H1 (cell line): ENCODE data around the gene PPRC1. TPM values are rescaled to one million over a fixed set of nuclear protein-coding genes. Genes with fewer than 3 reads are reported as not detected.

Source experiments
- CTCF ChIA-PET: fragments of 300-600 bp; sonication (Branson Sonifier 250); formaldehyde crosslinking; loops from one replicate; lab custom pipeline; 2021; ENCODE audit not compliant: partially characterized antibody; lab: Charles Lee
- POLR2A ChIA-PET: fragments of 300-600 bp; sonication (Branson Sonifier 250); formaldehyde crosslinking; loops from one replicate; lab custom pipeline; 2021; ENCODE audit warnings: inconsistent platforms; ENCODE audit not compliant: partially characterized antibody; lab: Charles Lee
- DNase-seq, 2 experiments: peaks; one replicate each; pipeline versions ENCODE4 v3.0.0 to v3.0.0-alpha.2; 2010 to 2022; ENCODE audit warnings: low spot score in 2 of 2, low read depth in 1 of 2, mixed read lengths in 1 of 2
- FAIRE-seq: peaks from 2 replicates; lab custom pipeline; 2011; peaks lifted over from hg19 to GRCh38; lab: Jason Lieb, UNC
- H2AFZ ChIP-seq: 2 replicates; pipeline ENCODE4 v1.8.1; 2012; ENCODE audit warnings: low read length, inconsistent platforms
- H2AK5ac ChIP-seq: 2 replicates; pipeline ENCODE4 v1.6.1; 2013; ENCODE audit warnings: low read depth, low read length
- H2BK120ac ChIP-seq: replicated peaks from 2 replicates; pipeline ENCODE3; 2013; ENCODE audit warnings: low read depth, low read length, inconsistent platforms
- H2BK12ac ChIP-seq: 2 replicates; pipeline ENCODE4 v1.6.1; 2013; ENCODE audit warnings: low read depth, low read length
- H2BK15ac ChIP-seq: 2 replicates; pipeline ENCODE4 v1.6.1; 2013; ENCODE audit warnings: low read length
- H2BK20ac ChIP-seq: 2 replicates; pipeline ENCODE4 v1.6.1; 2013; ENCODE audit warnings: low read length
- H2BK5ac ChIP-seq: 2 replicates; pipeline ENCODE4 v1.6.1; 2013; ENCODE audit warnings: low read depth, low read length
- H3K14ac ChIP-seq: 2 replicates; pipeline ENCODE4 v1.6.1; 2013; ENCODE audit warnings: inconsistent platforms; ENCODE audit not compliant: insufficient read length
- H3K18ac ChIP-seq: 2 replicates; pipeline ENCODE4 v1.6.1; 2013; ENCODE audit warnings: low read length; ENCODE audit errors: extremely low read depth
- H3K23ac ChIP-seq: 2 replicates; pipeline ENCODE4 v1.6.1; 2013; ENCODE audit warnings: inconsistent platforms; ENCODE audit not compliant: insufficient read length
- H3K23me2 ChIP-seq: 2 replicates; pipeline ENCODE4 v1.6.1; 2013; ENCODE audit warnings: low read depth, low read length
- H3K27ac ChIP-seq: 2 replicates; pipeline ENCODE4 v1.6.1; 2011; ENCODE audit warnings: low read depth, low read length, inconsistent platforms
- H3K27me3 ChIP-seq, 4 experiments: replicated peaks in 1 of 4; 1 replicate in 1 of 4; 2 replicates in 3 of 4; pipeline versions ENCODE4 v1.6.1 to v1.8.1; 2011 to 2013; ENCODE audit warnings: low read length in 3 of 4, mild to moderate bottlenecking in 3 of 4, inconsistent platforms in 2 of 4, mixed read lengths in 2 of 4, moderate library complexity in 1 of 4; ENCODE audit not compliant: control insufficient read depth in 3 of 4, insufficient read depth in 3 of 4; ENCODE audit errors: extremely low read depth in 1 of 4
- H3K36me3 ChIP-seq, 4 experiments: 2 replicates each; pipeline versions ENCODE4 v1.6.1 to v1.8.1; 2011 to 2013; ENCODE audit warnings: mild to moderate bottlenecking in 4 of 4, low read length in 3 of 4, moderate library complexity in 2 of 4, control low read depth in 1 of 4, inconsistent platforms in 1 of 4; ENCODE audit not compliant: insufficient read depth in 4 of 4, control insufficient read depth in 2 of 4
- H3K4ac ChIP-seq: replicated peaks from 2 replicates; pipeline ENCODE3; 2013; ENCODE audit warnings: low read length, low read depth, mixed read lengths, inconsistent platforms; ENCODE audit not compliant: insufficient read length
- H3K4me1 ChIP-seq, 4 experiments: replicated peaks in 1 of 4; 1 replicate in 1 of 4; 2 replicates in 3 of 4; pipeline versions ENCODE4 v1.6.1 to v1.8.1; 2011 to 2013; ENCODE audit warnings: low read length in 3 of 4, inconsistent platforms in 2 of 4, mixed read lengths in 1 of 4; ENCODE audit not compliant: insufficient read depth in 4 of 4, control insufficient read depth in 3 of 4
- H3K4me2 ChIP-seq, 2 experiments: 2 replicates each; pipeline versions ENCODE4 v1.6.1 to v1.8.1; 2011 to 2013; ENCODE audit warnings: low read depth in 2 of 2, low read length in 2 of 2, control low read depth in 1 of 2, inconsistent platforms in 1 of 2, mild to moderate bottlenecking in 1 of 2; ENCODE audit not compliant: insufficient read depth in 1 of 2
- H3K4me3 ChIP-seq, 4 experiments: fragments of 200-600, 300-600 bp in 1 of 4; sonication (generic), shearing (Covaris generic), sonication (Bioruptor Twin) in 1 of 4; 2 replicates each; pipeline versions ENCODE4 v1.5.1 to v1.8.1; 2011 to 2016; ENCODE audit warnings: low read length in 4 of 4, low read depth in 3 of 4, control low read depth in 2 of 4, inconsistent platforms in 2 of 4, mild to moderate bottlenecking in 2 of 4, mixed read lengths in 1 of 4, moderate library complexity in 1 of 4; ENCODE audit not compliant: insufficient read depth in 2 of 4; ENCODE audit errors: extremely low read depth in 1 of 4
- H3K56ac ChIP-seq: replicated peaks from 2 replicates; pipeline ENCODE3; 2013; ENCODE audit warnings: low read depth, mild to moderate bottlenecking, mixed read lengths, low read length, inconsistent platforms; ENCODE audit not compliant: insufficient read length
- H3K79me1 ChIP-seq: 2 replicates; pipeline ENCODE4 v1.6.1; 2013; ENCODE audit warnings: low read depth, low read length, control low read depth
- H3K79me2 ChIP-seq, 2 experiments: 2 replicates each; pipeline versions ENCODE4 v1.6.1 to v1.8.1; 2012 to 2013; ENCODE audit warnings: low read length in 2 of 2, mild to moderate bottlenecking in 2 of 2, inconsistent platforms in 1 of 2; ENCODE audit not compliant: insufficient read depth in 2 of 2, control insufficient read depth in 1 of 2
- H3K9ac ChIP-seq, 4 experiments: replicated peaks in 1 of 4; 1 replicate in 1 of 4; 2 replicates in 3 of 4; pipeline versions ENCODE4 v1.6.1 to v1.8.1; 2011 to 2013; ENCODE audit warnings: low read depth in 3 of 4, low read length in 3 of 4, control low read depth in 2 of 4, mild to moderate bottlenecking in 2 of 4, moderate library complexity in 2 of 4, inconsistent platforms in 1 of 4; ENCODE audit errors: extremely low read depth in 1 of 4
- H3K9me3 ChIP-seq, 2 experiments: 2 replicates each; pipeline versions ENCODE4 v1.6.1 to v1.8.1; 2012 to 2013; ENCODE audit warnings: mild to moderate bottlenecking in 2 of 2, moderate library complexity in 2 of 2, control low read depth in 1 of 2, inconsistent platforms in 1 of 2, low read depth in 1 of 2, low read length in 1 of 2, mixed read lengths in 1 of 2; ENCODE audit not compliant: insufficient read depth in 2 of 2
- H4K20me1 ChIP-seq, 2 experiments: replicated peaks in 1 of 2; 2 replicates each; pipeline versions ENCODE3 to v1.8.1; 2011 to 2013; ENCODE audit warnings: inconsistent platforms in 2 of 2, low read length in 2 of 2, mild to moderate bottlenecking in 1 of 2; ENCODE audit not compliant: insufficient read depth in 2 of 2, control insufficient read depth in 1 of 2
- H4K5ac ChIP-seq: 2 replicates; pipeline ENCODE4 v1.6.1; 2013; ENCODE audit warnings: low read length, low read depth, mixed read lengths, inconsistent platforms; ENCODE audit not compliant: insufficient read length
- H4K8ac ChIP-seq: 2 replicates; pipeline ENCODE4 v1.8.0; 2013; ENCODE audit warnings: mild to moderate bottlenecking, moderate library complexity, low read length, inconsistent platforms; ENCODE audit not compliant: insufficient read depth; ENCODE audit errors: extremely low read depth
- H4K91ac ChIP-seq: replicated peaks from 2 replicates; pipeline ENCODE3; 2013; ENCODE audit warnings: low read length, mixed read lengths, inconsistent platforms; ENCODE audit not compliant: insufficient read length
- BRCA1 ChIP-seq: IDR thresholded peaks from 2 replicates; pipeline ENCODE4 v1.6.1; 2012; ENCODE audit warnings: low read depth, low read length, improper control_type of control experiment
- MAFK ChIP-seq: IDR thresholded peaks from 2 replicates; pipeline ENCODE4 v1.6.1; 2012; ENCODE audit warnings: low read depth, mild to moderate bottlenecking, improper control_type of control experiment, low read length
- TAF1 ChIP-seq: IDR thresholded peaks from 2 replicates; pipeline ENCODE4 v1.6.1; 2011; ENCODE audit warnings: mild to moderate bottlenecking, low read depth, low read length
- WGBS, 2 experiments: shearing (Covaris generic) in 1 of 2; methylation state at CpG; one replicate each; pipeline versions ENCODE4 v1.1.6 to v1.1.7; 2013 to 2015; ENCODE audit warnings: low lambda C conversion rate in 2 of 2, mixed read lengths in 2 of 2, inconsistent platforms in 1 of 2, low coverage in 1 of 2, missing lambda C conversion rate in 1 of 2; ENCODE audit not compliant: insufficient replicate concordance in 2 of 2, insufficient coverage in 1 of 2, insufficient read length in 1 of 2; ENCODE audit errors: extremely low coverage in 1 of 2, missing lambda C conversion rate in 1 of 2; 5-methylcytosine and 5-hydroxymethylcytosine counted together
- polyA plus RNA-seq, 7 experiments: library from polyadenylated mRNA; depleted of rRNA in 3 of 7; stranded (reverse) in 5 of 7; unstranded in 2 of 7; fragments of >200 nt in 5 of 7; fragments of 200-250 nt in 2 of 7; gene quantifications; 1 replicate in 5 of 7; 2 replicates in 1 of 7; 4 replicates in 1 of 7; pipeline versions ENCODE4 v1.2.1 to v1.2.3, GENCODE V29; 2011 to 2013; ENCODE audit warnings: missing spikeins in 2 of 7, mixed read lengths in 2 of 7
- total RNA-seq: library from RNA; stranded (reverse); fragmentation: NEBNext Ultra II Directional; extraction: Animal tissue kit (Norgen Biotek cat#: 25700); gene quantifications from 2 replicates; pipeline ENCODE4 v1.2.1, GENCODE V29; 2021

Gene PPRC1
- total and polyA plus RNA-seq, 2 of the 8 experiments (the other 6 are each of a cell fraction or from before 2014, with no cell fraction given), result 46.5 to 88.4 TPM

- Histone ChIP-seq H4K20me1 (no peaks in the 10 kb centered on the region), H3K4me1 (no peaks in the 10 kb centered on the region), H3K27ac (no peak overlapping the region), H4K5ac (no peak overlapping the region), H3K36me3 (no peaks in the 10 kb centered on the region), H3K14ac (no peak overlapping the region), H3K23me2 (no peaks in the 10 kb centered on the region), H3K27me3 (no peaks in the 10 kb centered on the region; a peak in 1 of 7 replicates), H2BK20ac (no peak overlapping the region), H3K4ac (no peak overlapping the region), H3K9ac (no peak overlapping the region), H3K79me1 (no peaks in the 10 kb centered on the region; the same call in 1 of the 2 replicates), H3K56ac (no peak overlapping the region), H2AK5ac (no peak overlapping the region), H4K8ac (no peak overlapping the region), H3K23ac (no peak overlapping the region), H2BK5ac (no peak overlapping the region), H2BK12ac (no peak overlapping the region), H2BK120ac (no peak overlapping the region), H3K9me3 (peaks cover 16 to 18% of the 10 kb centered on the region in 2 experiments), H3K4me2 (no peak overlapping the region), H3K18ac (no peak overlapping the region), H4K91ac (no peak overlapping the region), H3K79me2 (no peaks in the 10 kb centered on the region), H2AFZ (no peak overlapping the region), H2BK15ac (no peak overlapping the region), H3K4me3 (no peak overlapping the region)
- ChIA-PET CTCF (no interaction called here), POLR2A (no interaction called here)
- FAIRE-seq (no peak), DNase-seq (no peak)
- TF ChIP-seq TAF1, result no peak
- no peak for TF ChIP-seq MAFK
- no peak for TF ChIP-seq BRCA1
- 84% methylated on average over 6 of the region's 6 CpGs; no CpG with 5 or more reads in 1 of the 2 experiments for WGBS, 2 experiments
Observed at GRCh38 chr10:102195296-102195870, 62.5 kb downstream of the PPRC1 start.
